ENCODE results near the gene WFDC8. TPM values are rescaled to one million over a fixed set of nuclear protein-coding genes. Genes with fewer than 3 reads are reported as not detected.
"Not testable (repeated sequence)": the region's sequence is repeated elsewhere in the genome, so short reads cannot be mapped to it uniquely, and the experiment has no call there.

Gene WFDC8
- total RNA-seq, 4 donors from 2014 or later, result 0.78 to 1.3 TPM; not detected in 2

DNA sequence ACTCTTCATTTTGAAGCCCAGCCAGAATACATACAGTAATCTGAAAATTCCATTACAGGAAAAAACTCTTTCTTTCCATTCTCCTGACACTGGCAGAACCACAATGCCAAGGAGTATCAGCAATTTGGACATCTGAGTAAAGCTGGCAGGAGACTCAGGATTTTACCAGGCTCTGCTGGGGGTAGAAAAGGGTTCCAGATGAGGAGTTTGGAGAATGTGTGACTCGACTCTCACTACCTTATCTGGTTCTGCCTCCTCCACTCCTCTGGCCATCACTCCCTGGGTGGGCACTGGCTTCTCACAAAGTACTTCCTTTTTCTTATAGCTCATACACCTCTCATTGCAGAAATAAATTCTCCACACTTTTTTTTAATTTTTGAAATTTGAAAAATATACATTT, 10.6 kb upstream of the WFDC8 start:
- H3K27ac ChIP-seq, result peak overlapping the region in 1 of 3 donors; percentile 29
- H3K4me3 ChIP-seq (replicated peaks in 1 of 3), result no peak overlapping the region
- no peaks in the 10 kb centered on the region for H3K36me3 ChIP-seq
- no peak for TF ChIP-seq POLR2A (IDR thresholded peaks at IDR 0.05)
- TF ChIP-seq, protein P1, sequence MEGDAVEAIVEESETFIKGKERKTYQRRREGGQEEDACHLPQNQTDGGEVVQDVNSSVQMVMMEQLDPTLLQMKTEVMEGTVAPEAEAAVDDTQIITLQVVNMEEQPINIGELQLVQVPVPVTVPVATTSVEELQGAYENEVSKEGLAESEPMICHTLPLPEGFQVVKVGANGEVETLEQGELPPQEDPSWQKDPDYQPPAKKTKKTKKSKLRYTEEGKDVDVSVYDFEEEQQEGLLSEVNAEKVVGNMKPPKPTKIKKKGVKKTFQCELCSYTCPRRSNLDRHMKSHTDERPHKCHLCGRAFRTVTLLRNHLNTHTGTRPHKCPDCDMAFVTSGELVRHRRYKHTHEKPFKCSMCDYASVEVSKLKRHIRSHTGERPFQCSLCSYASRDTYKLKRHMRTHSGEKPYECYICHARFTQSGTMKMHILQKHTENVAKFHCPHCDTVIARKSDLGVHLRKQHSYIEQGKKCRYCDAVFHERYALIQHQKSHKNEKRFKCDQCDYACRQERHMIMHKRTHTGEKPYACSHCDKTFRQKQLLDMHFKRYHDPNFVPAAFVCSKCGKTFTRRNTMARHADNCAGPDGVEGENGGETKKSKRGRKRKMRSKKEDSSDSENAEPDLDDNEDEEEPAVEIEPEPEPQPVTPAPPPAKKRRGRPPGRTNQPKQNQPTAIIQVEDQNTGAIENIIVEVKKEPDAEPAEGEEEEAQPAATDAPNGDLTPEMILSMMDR (IDR thresholded peaks at IDR 0.05), result no peak
- H3K9me3 ChIP-seq, result no peaks in the 10 kb centered on the region
- H3K4me1 ChIP-seq, result peaks cover 7 to 11% of the 10 kb centered on the region in 2 donors
- no peaks in the 10 kb centered on the region for H3K27me3 ChIP-seq
- intact Hi-C loops (cut with DNase I), result no loop called here
- 10 to 40% methylated on average over 1 of the region's 1 CpG for WGBS, 2 donors
- DNase-seq, result peak; percentile 61 to 70

DNA sequence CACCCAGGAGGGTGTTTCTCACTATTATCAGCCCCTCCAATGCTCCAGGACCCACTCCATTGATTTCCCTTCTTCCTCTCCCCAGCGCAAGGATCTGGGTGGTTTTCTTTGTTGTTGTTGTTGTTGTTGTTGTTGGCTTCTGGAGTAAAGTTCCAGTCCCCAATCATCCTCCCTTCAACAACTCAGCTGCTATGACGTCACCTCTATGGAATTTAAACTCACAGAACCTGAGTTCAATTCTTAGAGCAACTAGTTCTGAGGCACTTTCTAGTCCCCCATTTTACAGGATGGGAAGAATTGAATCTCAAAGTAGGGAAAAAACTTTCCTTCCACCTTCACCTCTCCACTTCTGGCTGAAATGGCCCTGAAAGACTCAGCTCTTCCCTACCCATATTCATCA, 9.7 kb upstream of the WFDC8 start:
- H3K27me3 ChIP-seq, result no peaks in the 10 kb centered on the region
- H3K9me3 ChIP-seq, result no peaks in the 10 kb centered on the region
- no peak overlapping the region for H3K27ac ChIP-seq
- intact Hi-C loops (cut with DNase I), result no loop called here
- H3K4me3 ChIP-seq (replicated peaks in 1 of 3), result no peak overlapping the region
- no peak for DNase-seq
- H3K36me3 ChIP-seq, result no peaks in the 10 kb centered on the region
- WGBS, 2 donors, result 84 to 91% methylated on average over 2 of the region's 2 CpGs
- peaks cover 7 to 11% of the 10 kb centered on the region in 2 donors for H3K4me1 ChIP-seq
- TF ChIP-seq, protein P1 (IDR thresholded peaks at IDR 0.05), result no peak
- no peak for TF ChIP-seq POLR2A (IDR thresholded peaks at IDR 0.05)

DNA sequence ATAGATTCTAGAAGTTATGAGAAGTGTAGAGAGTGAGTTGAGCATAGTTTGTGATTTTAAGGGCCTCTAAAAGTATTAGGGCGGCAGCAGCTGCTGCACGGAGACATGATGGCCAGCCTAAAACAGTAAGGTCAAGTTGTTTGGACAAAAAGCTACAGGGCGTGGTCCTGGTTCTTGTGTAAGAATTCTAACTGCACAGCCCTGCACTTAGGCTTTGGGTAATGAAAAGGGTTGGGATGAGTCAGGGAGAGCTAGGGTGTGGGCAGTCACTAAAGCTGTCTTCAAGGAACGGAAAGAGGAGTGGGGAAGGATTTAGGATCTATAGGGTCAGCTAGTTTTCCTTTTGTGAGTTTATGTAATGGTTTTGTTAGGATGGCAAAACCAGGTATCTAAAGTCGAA, 6.9 kb upstream of the WFDC8 start:
- 85 to 92% methylated on average over 5 of the region's 5 CpGs for WGBS, 2 donors
- not testable (repeated sequence) for DNase-seq

DNA sequence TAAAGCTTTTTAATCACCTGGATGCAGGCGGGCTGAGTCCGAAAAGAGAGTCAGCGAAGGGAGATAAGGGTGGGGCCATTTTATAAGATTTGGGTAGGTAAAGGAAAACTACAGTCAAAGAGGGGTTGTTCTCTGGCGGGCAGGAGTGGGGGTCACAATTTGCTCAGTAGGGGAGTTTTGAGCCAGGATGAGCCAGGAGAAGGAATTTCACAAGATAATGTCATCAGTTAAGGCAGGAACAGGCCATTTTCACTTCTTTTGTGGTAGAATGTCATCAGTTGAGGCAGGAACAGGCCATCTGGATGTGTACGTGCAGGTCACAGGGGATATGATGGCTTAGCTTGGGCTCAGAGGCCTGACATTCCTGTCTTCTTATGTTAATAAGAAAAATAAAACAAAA, 5.2 kb upstream of the WFDC8 start:
- WGBS, 2 donors, result 90 to 91% methylated on average over 5 of the region's 5 CpGs

More for the DNA sequence above, 6.9 kb upstream of the WFDC8 start:
- H3K27me3 ChIP-seq; H3K9me3 ChIP-seq; H3K36me3 ChIP-seq; intact Hi-C loops (cut with DNase I); H3K4me3 ChIP-seq (replicated peaks in 1 of 3); H3K27ac ChIP-seq: not testable (repeated sequence)
- peaks cover 7 to 11% of the 10 kb centered on the region in 2 donors for H3K4me1 ChIP-seq

DNA sequence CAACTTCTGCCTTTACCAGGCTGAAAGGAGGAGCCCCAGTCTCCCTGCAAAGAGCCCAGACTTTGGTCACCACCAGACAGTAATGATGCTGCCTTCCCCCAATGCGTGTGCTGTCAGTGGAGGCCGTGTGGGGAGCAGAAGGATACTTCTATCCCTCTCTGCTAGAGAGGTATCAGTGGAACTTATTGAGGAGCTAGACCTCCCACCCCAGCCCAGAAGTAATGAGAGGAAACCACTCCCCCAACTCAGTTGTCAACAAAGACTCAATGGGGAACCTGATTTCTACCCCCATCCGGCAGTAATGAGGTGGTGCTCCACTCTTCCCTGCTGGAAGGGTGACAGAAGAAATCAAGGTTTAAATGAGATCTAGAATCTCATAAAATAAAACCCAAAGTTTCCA, 4.4 kb upstream of the WFDC8 start:
- Histone ChIP-seq H3K36me3 (no peaks in the 10 kb centered on the region), H3K4me1 (peaks cover 0 to 4% of the 10 kb centered on the region in 2 donors), H3K9me3 (no peaks in the 10 kb centered on the region), H3K4me3 (replicated peaks in 1 of 3) (no peak overlapping the region), H3K27ac (no peak overlapping the region), H3K27me3 (no peaks in the 10 kb centered on the region)
- TF ChIP-seq POLR2A (IDR thresholded peaks at IDR 0.05), result no peak
- TF ChIP-seq, protein P1 (IDR thresholded peaks at IDR 0.05), result no peak
- 72% methylated on average over 3 of the region's 3 CpGs for WGBS, 2 donors
- intact Hi-C loops (cut with DNase I), result no loop called here
- no peak for DNase-seq

More for the DNA sequence above, 5.2 kb upstream of the WFDC8 start:
- DNase-seq; intact Hi-C loops (cut with DNase I); H3K27me3 ChIP-seq; H3K4me3 ChIP-seq (replicated peaks in 1 of 3); H3K36me3 ChIP-seq; H3K27ac ChIP-seq; H3K9me3 ChIP-seq; H3K4me1 ChIP-seq: not testable (repeated sequence)

DNA sequence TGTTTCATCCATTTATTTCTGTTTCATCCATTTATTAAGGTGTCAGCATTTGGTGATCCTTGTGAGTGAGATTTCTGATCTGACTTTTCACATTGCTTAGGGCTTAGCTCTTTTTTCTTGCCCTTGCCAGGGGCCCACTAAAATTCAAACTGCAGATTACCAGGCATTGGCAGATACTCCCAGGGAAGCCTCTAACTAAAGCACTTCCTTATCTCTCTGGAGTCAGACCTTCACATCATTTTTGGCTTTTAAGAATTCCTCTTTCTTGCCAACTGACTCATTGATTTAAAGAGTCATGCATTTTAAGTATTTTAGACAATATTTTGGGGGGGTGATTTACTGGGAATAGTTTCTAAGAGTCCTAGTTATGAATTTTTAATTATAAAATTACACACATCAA, 2.6 kb upstream of the WFDC8 start:
- peaks cover 9 to 14% of the 10 kb centered on the region in 2 donors for H3K4me1 ChIP-seq
- DNase-seq, result no peak

More for the DNA sequence above, 2.6 kb upstream of the WFDC8 start:
- no peaks in the 10 kb centered on the region for H3K9me3 ChIP-seq
- H3K36me3 ChIP-seq, result no peaks in the 10 kb centered on the region
- TF ChIP-seq, protein P1 (IDR thresholded peaks at IDR 0.05), result no peak
- TF ChIP-seq POLR2A (IDR thresholded peaks at IDR 0.05), result no peak
- no peak overlapping the region for H3K4me3 ChIP-seq (replicated peaks in 1 of 3)
- intact Hi-C loops (cut with DNase I), result no loop called here
- H3K27me3 ChIP-seq, result no peaks in the 10 kb centered on the region
- no peak overlapping the region for H3K27ac ChIP-seq

Measured in thyroid gland (tissue), 4 donors.